GM12891 (cell line): ENCODE data around the gene MRPL10.

Source experiments
- DNase-seq: peaks from one replicate; pipeline ENCODE4 v3.0.0; 2011; ENCODE audit warnings: low spot score; ENCODE audit not compliant: insufficient read length
- FAIRE-seq: peaks from 2 replicates; lab custom pipeline; 2011; peaks lifted over from hg19 to GRCh38; lab: Jason Lieb, UNC
- PAX5 ChIP-seq: IDR thresholded peaks from 2 replicates; pipeline ENCODE4 v1.6.1; 2011; ENCODE audit warnings: low read length, moderate library complexity, mild to moderate bottlenecking; ENCODE audit not compliant: insufficient read depth, severe bottlenecking
- POLR2A ChIP-seq: IDR thresholded peaks from 2 replicates; pipeline ENCODE4 v1.6.1; 2011; ENCODE audit warnings: low read depth, low read length, control low read depth
- POLR2AphosphoS5 ChIP-seq: IDR thresholded peaks from 2 replicates; pipeline ENCODE4 v1.6.1; 2011; ENCODE audit warnings: low read depth, low read length, control low read depth
- POU2F2 ChIP-seq: IDR thresholded peaks from 2 replicates; pipeline ENCODE4 v1.6.1; 2011; ENCODE audit warnings: low read depth, mild to moderate bottlenecking, control low read depth, low read length, moderate library complexity
- SPI1 ChIP-seq: IDR thresholded peaks from 2 replicates; pipeline ENCODE4 v1.6.1; 2011; ENCODE audit warnings: low read depth, low read length, control low read depth
- TAF1 ChIP-seq: IDR thresholded peaks from 2 replicates; pipeline ENCODE4 v1.6.1; 2011; ENCODE audit warnings: low read depth, low read length, control low read depth

MRPL10 gene

GRCh38 chr17:47816111-47816735 is 15.1 kb downstream of the MRPL10 start:
- FAIRE-seq (no peak), DNase-seq (no peak)
- TF ChIP-seq POLR2AphosphoS5, result no peak
- TF ChIP-seq SPI1, result no peak
- TF ChIP-seq POU2F2, result no peak
- no peak for TF ChIP-seq TAF1
- TF ChIP-seq POLR2A, result no peak

- TF ChIP-seq SPI1, result no peak
- no peak for TF ChIP-seq TAF1
- TF ChIP-seq POLR2AphosphoS5, result no peak
- TF ChIP-seq PAX5, result no peak
- TF ChIP-seq POU2F2, result no peak
- no peak for TF ChIP-seq POLR2A
- FAIRE-seq, result no peak
Measured at GRCh38 chr17:47815106-47815918, 16.0 kb downstream of the MRPL10 start.

GRCh38 chr17:47813512-47814031 is 17.8 kb downstream of the MRPL10 start:
- no peak for DNase-seq
- FAIRE-seq, result no peak
- TF ChIP-seq POLR2AphosphoS5 (no peak), POU2F2 (no peak), SPI1 (no peak), POLR2A (no peak), PAX5 (no peak), TAF1 (no peak)

More at GRCh38 chr17:47815106-47815918, 16.0 kb downstream of the MRPL10 start:
- no peak for DNase-seq

- FAIRE-seq, result no peak
- TF ChIP-seq POLR2A, result no peak
- TF ChIP-seq PAX5, result no peak
- no peak for TF ChIP-seq POLR2AphosphoS5
- TF ChIP-seq SPI1, result no peak
- no peak for TF ChIP-seq TAF1
- TF ChIP-seq POU2F2, result no peak
- DNase-seq, result no peak
Measured at GRCh38 chr17:47813077-47813476, 18.3 kb downstream of the MRPL10 start.

GRCh38 chr17:47812146-47812920 is 19.0 kb downstream of the MRPL10 start:
- FAIRE-seq (no peak), DNase-seq (no peak)
- TF ChIP-seq SPI1, result no peak
- no peak for TF ChIP-seq PAX5

- no peak for DNase-seq
- TF ChIP-seq POU2F2, result no peak
- no peak for TF ChIP-seq POLR2AphosphoS5
- TF ChIP-seq SPI1, result no peak
- no peak for TF ChIP-seq POLR2A
- TF ChIP-seq PAX5, result no peak
- no peak for TF ChIP-seq TAF1
- no peak for FAIRE-seq
Measured at GRCh38 chr17:47811709-47812108, 19.6 kb downstream of the MRPL10 start.

GRCh38 chr17:47810901-47811635 is 20.3 kb downstream of the MRPL10 start:
- no peak for DNase-seq
- FAIRE-seq, result no peak

GRCh38 chr17:47810200-47810821 is 21.0 kb downstream of the MRPL10 start:
- TF ChIP-seq POLR2AphosphoS5, result no peak
- no peak for TF ChIP-seq TAF1
- TF ChIP-seq POU2F2, result no peak
- TF ChIP-seq POLR2A, result no peak
- no peak for TF ChIP-seq PAX5
- no peak for TF ChIP-seq SPI1
- FAIRE-seq, result no peak

More at GRCh38 chr17:47810901-47811635, 20.3 kb downstream of the MRPL10 start:
- TF ChIP-seq PAX5 (no peak), TAF1 (no peak), POLR2AphosphoS5 (no peak), POLR2A (no peak), SPI1 (no peak), POU2F2 (no peak)

More at GRCh38 chr17:47810200-47810821, 21.0 kb downstream of the MRPL10 start:
- DNase-seq, result no peak
